ENCODE measurements around the gene RTN4R. TPM values are rescaled to one million over a fixed set of nuclear protein-coding genes. Genes with fewer than 3 reads are reported as not detected.

The RTN4R gene
- total RNA-seq, 2 experiments from 2014 or later: 3.1 to 4.0 TPM

GRCh38 chr22:20193761-20194494 lies 74.2 kb downstream of the RTN4R start:
- H3K27ac Mint-ChIP-seq: no peak overlapping the region
- H3K4me3 Mint-ChIP-seq: no peak overlapping the region
- no peaks in the 10 kb centered on the region for H3K27me3 Mint-ChIP-seq
- no peaks in the 10 kb centered on the region for H3K4me1 Mint-ChIP-seq
- no peaks in the 10 kb centered on the region for H3K36me3 Mint-ChIP-seq (ENCODE audit: low read depth)
- H3K9me3 Mint-ChIP-seq: no peaks in the 10 kb centered on the region
- DNase-seq: no peak
- ChIA-PET POLR2A (no interaction called here), CTCF (no interaction called here)

DNA sequence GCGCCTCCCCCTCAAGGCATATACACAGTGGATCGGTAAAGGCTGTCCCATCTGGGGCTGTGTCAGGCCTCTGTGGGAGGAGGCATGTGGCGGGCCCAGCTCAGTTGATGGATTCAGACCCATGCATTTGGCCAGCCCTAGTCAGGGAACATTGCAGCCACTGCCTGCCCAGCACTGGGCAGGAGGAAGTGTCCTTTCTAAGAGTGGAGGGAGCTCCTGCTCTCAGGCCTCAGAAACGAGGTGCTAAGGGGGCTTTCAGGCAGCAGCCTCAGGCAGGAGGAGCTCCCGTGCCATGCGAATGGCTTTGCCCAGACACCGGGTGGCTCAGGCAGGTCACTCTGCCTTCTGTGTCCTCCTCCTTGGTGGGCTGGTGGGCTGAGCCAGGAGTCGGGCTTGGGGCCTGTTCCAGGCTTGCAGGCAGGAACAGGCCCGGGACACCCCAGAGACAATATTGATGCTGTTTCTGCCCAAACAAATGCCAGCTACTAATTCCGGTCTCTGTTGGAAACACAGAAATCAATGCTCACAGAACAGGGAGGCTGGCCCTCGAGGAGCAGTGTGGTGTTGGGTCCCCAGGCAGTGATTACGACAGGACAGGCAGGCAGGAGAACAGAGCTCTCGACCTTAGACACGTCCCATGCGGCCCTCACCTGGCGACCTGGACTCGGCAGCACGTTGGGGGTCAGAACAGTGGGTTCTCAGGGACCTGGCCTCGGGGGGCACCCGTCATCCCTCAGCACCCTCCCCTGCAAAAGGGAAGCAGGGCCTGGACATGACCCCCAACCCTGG lies 75.0 kb downstream of the RTN4R start:
- H3K9me3 Mint-ChIP-seq: no peaks in the 10 kb centered on the region
- no peaks in the 10 kb centered on the region for H3K4me1 Mint-ChIP-seq
- H3K36me3 Mint-ChIP-seq (ENCODE audit: low read depth): no peaks in the 10 kb centered on the region
- CTCF ChIA-PET: interaction anchor here (0.6 kb wide), 1 partner anchor 182 kb away, joined by 3 read pairs; no protein-coding TSS in a partner anchor
- H3K27me3 Mint-ChIP-seq: no peaks in the 10 kb centered on the region
- no peak overlapping the region for H3K4me3 Mint-ChIP-seq
- POLR2A ChIA-PET: no interaction called here
- no peak for DNase-seq
- H3K27ac Mint-ChIP-seq: no peak overlapping the region

DNA sequence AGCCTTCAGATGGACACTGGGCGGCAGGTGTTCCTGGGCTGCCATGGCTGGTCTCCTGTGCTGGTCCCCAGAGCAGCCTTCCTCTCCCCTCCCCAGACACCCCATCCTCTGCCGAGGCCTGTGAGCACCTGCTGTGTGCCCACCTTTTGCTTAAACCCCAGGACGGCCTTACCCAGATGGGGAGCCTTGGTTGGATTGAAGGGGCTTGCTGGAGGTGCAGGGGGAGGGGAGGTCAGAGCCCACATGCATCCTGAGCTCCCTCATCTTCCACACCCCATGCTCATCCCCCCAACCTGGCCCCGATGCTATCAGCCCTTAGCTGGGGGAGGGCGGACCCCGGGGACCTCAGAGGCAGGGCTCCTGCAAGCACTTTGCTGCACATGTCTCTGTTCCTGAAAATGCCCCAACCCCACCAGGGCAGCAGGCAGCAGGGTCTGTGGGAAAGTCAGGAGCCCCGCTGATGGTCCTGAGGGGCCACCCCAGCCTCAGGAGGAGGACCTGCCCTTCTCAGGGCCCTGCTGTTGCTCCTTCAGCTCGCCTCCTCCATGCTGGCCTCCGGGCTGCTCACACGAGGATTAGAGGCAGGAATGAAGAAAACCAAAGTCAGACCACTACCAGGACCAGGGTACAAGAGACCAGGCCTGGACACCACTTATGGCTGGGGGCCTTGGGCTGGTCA lies 75.7 kb downstream of the RTN4R start:
- Mint-ChIP-seq H3K27ac (no peak overlapping the region), H3K36me3 (ENCODE audit: low read depth) (no peaks in the 10 kb centered on the region), H3K4me1 (no peaks in the 10 kb centered on the region), H3K9me3 (no peaks in the 10 kb centered on the region), H3K27me3 (no peaks in the 10 kb centered on the region), H3K4me3 (no peak overlapping the region)
- CTCF ChIA-PET: interaction anchor here (0.6 kb wide), 1 partner anchor 181 kb away, joined by 3 read pairs; no protein-coding TSS in a partner anchor
- no peak for DNase-seq
- POLR2A ChIA-PET: no interaction called here

DNA sequence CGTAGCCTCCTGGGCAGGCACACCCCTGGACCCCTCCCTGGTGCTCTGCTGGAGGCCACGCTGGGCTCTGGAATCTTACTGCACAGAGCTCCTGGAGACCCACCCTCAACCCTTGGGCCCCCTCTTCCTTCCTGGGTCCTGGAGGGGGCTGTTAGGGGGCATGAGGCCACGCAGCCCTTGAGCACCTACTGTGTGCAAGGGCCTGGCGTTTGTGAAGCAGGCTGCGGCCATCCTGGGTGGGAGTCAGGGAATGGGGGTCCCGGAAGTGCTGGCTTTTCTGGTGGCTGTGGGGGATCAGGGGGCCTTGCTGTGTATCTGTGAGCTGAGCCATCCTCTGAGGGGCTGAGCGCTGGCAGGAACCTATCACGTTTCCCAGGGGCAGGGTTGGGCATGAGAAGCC lies 76.3 kb downstream of the RTN4R start:
- no peak for DNase-seq
- Mint-ChIP-seq H3K27me3 (no peaks in the 10 kb centered on the region), H3K4me3 (no peak overlapping the region), H3K27ac (no peak overlapping the region), H3K36me3 (ENCODE audit: low read depth) (no peaks in the 10 kb centered on the region), H3K9me3 (no peaks in the 10 kb centered on the region), H3K4me1 (no peaks in the 10 kb centered on the region)
- POLR2A ChIA-PET: no interaction called here
- CTCF ChIA-PET: no interaction called here

Small RNA genes within 50 kb of the gene (microRNA-seq; reads per million reads assigned to microRNA genes)
- gene MIR1286 (ENCODE audit: borderline microRNAs expressed, borderline replicate concordance): not detected

Other genes starting within 250 kb of the RTN4R start
- 10 to 100 TPM; 36.7 to 39.7 TPM for gene TANGO2, start 247.2 kb downstream of the RTN4R start, total RNA-seq
- gene DGCR8, start 188.1 kb downstream of the RTN4R start, total RNA-seq: 10 to 100 TPM; 51.2 to 54.5 TPM
- gene RANBP1, start 152.2 kb downstream of the RTN4R start, total RNA-seq: 100 to 1,000 TPM; 229 to 234 TPM
- gene TRMT2A, start 151.1 kb downstream of the RTN4R start, total RNA-seq: 10 to 100 TPM; 85.5 to 91.4 TPM
- gene ZDHHC8, start 136.5 kb downstream of the RTN4R start, total RNA-seq: 10 to 100 TPM; 57.9 to 58.9 TPM
- under 1 TPM; 0.12 to 0.23 TPM for gene CCDC188, start 117.3 kb downstream of the RTN4R start, total RNA-seq
- 10 to 100 TPM; 60.4 to 63.1 TPM for gene DGCR6L, start 51.7 kb upstream of the RTN4R start, total RNA-seq
- 10 to 100 TPM in 1 of 2 experiments, 1 to 10 TPM in 1; 8.6 to 11.1 TPM for gene ZNF74, start 125.8 kb upstream of the RTN4R start, total RNA-seq
- gene SCARF2, start 169.5 kb upstream of the RTN4R start, total RNA-seq: 1 to 10 TPM; 1.1 to 1.2 TPM
- gene KLHL22, start 227.5 kb upstream of the RTN4R start, total RNA-seq: 10 to 100 TPM; 38.7 to 40.1 TPM
- gene MED15, start 239.3 kb upstream of the RTN4R start, total RNA-seq: 100 to 1,000 TPM; 141 to 182 TPM

Measured in activated CD4-positive, alpha-beta T cell treated with anti-CD3 and anti-CD28 coated beads, Interleukin-2, amount 10 ng/mL, durations not matched to agents 7 days and 5 days (primary cell).